Limb (tissue), 2 donors: ENCODE results near the gene PREP.
"Not testable (repeated sequence)": the region's sequence is repeated elsewhere in the genome, so short reads cannot be mapped to it uniquely, and the experiment has no call there.

Experiments
- DNase-seq, 2 donors: peaks; one replicate each; pipeline ENCODE4 v3.0.0-alpha.2; 2016; ENCODE audit errors: extremely low spot score in 2 of 2

Gene PREP

DNA sequence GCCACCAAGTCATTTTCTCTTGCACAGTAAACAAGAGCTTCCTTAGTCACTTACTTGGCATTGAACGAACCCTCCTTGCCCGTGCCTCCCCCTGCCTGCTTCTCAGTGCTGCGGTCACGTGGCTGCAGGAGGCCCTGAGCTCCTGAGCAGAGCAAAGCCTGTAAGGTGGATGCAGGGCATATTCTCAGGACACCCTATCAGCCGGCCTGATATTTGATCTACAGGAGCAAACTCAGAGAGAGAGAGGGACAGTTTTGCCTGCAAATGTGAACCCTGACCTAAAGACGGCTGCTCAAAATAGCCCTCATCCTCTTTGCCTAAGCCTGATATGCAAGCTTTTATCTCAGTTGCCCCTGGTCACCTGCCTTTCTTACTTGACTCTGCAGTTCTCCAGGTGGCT lies 130.1 kb downstream of the PREP start:
- DNase-seq = no peak

DNA sequence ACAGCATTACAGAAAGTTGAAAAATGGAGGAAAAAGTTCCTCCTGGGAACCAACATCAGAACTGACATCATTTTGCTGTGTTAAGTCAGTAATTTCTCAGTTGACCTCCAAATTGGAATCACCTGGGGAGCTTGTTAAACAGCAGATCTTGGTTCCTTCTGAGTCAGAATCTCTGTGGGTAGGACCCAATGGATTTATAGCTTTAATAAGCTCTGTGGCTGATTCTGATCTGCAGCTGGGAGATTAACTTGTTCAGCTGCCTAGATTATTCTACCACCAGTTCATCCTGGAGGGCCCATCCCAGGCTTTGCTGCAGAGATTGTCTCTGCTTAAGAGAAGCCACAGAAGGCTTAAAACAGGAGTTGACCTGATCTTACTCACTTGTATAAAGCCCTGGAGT lies 132.4 kb downstream of the PREP start:
- no peak for DNase-seq

DNA sequence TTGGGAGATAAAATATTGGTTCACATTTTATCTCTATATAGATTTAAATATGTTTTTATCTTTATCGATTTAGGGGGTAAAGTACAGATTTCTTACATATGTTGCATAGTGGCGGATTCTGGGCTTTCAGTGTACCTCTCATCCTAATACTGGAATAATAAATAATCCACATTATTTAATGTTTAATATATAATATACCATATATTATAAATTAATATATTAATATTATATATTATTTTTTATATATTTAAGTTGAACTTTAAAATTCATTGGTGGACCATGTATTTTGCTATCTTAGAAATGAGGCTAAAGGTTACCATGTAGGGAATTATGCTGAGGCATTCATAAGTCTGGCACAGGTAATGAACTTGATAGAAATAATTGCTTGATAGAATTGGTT lies 133.5 kb downstream of the PREP start:
- no peak for DNase-seq

DNA sequence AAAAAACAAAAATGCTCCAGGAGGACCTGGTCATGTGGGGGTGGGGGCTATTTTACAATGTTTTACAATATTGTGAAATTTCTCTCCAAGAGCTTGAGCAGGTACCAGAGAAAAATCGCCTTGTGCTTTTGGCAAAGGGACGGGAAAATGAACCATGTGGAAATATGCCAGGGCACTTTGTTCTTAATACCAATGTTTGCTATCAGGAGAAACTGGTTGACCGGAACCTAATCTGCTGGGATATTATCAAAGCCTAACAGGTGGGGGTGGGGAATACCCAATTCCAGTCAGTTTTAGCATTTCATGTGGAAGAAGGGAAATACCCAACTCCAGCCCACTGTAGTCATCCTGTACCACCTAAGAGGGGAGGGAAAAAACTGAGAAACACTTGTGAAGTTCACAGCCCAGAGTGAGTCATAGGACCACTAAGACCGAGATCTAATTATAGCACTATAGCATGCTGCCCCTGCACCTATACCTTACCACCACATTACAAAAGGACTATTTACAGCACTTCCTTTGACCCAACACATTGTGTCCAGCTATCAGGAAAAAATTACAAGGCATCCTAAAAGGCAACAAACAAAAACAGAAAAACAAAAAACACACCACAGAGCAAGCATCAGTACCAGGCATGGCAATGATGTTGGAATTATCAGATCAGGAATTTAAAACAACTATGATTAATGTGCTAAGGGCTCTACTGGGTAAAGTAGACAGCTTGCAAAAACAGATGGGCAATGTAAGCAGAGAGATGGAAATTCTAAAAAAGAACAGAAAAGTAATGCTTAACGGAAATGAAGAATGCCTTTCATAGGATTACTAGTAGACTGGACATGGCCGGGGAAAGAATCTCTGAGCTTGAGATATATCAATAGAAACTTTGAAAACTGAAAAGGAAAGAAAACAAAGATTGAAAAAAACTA lies 138.9 kb downstream of the PREP start:
- DNase-seq = no peak

DNA sequence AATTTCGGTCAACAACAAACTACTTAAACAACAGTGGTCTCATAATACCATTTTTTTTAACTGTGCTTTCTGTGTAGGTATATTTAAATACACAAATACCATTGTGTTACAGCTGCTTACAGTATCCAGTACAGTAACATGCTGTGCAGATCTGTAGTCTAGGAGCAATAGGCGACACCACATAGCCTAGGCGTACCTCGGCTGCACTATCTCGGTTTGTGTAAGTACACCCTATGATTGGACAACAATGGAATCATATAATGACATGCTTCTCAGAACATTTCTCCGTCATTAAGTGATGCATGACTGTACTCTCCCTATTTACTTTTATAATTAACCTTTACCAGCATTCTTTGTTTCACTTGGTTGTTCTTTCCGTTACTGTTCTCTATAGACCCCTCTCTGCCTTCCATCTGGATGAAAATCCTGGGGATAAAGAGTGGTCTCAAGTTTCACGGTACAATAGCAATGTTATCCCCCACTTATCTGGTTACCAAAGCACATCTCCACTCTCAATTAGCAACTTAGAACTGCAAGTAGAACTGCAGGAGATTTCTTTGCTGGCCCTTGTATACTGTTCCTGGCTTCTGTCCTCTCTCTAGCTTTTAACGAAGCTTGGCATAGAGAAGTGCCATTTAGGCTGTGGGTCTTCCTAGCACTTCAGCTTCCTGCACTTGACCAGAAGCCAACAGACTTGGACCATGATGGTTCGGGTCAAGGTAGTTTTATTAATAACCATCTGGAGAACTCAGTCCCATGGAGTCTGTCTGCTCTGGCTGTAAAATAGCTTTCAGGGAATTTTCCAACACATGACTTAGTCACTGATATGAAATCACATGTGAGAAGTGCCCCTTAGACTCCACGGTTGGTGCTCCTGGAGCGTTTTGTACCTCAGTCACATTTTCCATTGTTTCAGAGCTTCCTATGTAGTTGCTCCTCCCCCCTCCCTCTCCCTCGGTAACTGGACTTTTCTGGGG lies 142.7 kb downstream of the PREP start:
- no peak for DNase-seq

DNA sequence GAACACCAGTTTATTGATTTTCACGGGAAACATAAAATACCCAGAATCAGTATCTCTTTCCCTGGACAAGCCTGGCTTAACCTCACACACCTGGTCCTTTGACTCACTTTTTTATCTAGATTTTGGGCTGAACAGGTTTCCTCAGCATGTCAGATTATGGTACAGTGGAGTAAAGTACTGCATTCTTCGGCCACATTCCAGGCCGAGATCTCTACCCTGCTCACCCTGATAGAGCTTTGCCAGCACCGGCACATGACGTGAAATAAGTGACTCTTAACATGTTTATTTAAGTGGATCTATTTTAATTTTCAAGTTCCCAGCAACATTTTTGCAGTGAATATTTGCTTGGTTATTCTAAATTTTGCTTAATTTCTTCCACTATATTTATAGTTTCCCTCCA lies 144.1 kb downstream of the PREP start:
- no peak for DNase-seq

DNA sequence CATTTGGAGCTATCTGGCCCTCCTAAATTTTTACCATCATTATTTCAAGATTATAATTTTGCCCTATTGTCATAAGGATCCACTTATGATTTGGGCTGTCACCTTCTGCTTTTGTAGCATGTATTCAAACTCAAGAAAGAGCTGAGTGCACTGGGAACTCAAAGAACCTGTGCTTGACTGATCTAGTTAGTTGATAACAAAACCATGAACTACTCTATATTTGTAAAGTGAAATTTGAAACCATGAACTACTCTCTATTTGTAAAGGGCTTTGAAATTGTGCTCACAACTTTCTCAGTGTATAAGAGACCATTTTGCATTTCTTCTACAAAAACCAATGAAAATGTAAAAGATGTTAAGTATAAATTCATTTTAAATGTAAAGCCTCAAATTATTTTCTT lies 145.5 kb downstream of the PREP start:
- DNase-seq = no peak

DNA sequence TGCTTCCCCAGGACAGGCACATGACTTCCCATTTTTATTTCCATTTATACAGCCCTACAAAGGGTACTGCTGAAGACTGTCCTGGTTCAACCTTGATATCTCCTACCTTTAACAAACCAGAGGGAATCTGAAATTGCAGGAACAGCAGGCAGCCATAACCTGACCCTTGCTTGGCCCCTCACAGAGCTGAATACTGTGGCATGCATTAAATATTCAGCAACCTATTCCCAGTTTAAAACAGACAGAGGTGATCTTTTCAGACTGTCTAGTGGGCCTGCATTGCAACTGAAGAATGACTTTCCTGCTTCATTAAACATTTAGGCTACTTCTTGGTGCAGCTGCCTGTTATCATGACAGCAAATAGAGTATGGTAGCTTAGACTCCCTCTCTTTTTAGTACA lies 146.3 kb downstream of the PREP start:
- DNase-seq = no peak

DNA sequence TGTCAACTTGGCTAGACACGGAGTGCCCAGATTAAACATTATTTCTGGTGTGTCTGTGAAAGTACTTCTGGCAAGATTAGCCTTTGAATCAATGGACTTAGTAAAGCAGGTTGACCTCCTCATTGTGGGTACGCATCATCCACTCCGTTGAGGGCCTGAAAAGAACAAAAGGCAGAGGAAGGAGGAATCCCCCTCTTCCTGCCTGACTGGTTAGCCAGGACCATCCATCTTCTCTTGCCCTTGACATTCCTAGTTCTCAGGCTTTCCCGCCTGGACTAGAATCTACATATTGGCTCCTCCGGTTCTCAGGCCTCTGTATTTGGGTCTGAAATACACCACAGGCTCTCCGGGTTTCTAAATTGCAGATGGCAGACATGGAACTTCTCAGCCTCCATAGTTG lies 149.1 kb downstream of the PREP start:
- DNase-seq = no peak

DNA sequence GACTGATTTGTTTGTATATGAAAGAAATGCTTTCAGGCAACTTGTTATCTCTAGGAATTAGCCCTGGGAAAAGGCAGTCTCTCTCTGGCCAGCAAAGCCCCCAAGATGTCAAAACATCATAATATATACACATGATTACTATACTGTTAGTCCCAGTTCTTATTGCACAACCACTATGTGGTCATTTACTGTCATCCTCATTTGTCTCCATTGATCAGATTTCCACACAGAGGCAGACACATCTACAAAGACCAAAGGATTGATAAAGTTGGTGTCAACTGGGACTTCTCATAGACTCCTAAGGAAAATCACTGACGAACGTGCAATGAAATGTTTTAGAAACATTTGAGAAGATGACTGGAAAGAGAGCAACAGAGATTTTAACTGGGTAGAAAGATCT lies 151.2 kb downstream of the PREP start:
- DNase-seq = no peak

DNA sequence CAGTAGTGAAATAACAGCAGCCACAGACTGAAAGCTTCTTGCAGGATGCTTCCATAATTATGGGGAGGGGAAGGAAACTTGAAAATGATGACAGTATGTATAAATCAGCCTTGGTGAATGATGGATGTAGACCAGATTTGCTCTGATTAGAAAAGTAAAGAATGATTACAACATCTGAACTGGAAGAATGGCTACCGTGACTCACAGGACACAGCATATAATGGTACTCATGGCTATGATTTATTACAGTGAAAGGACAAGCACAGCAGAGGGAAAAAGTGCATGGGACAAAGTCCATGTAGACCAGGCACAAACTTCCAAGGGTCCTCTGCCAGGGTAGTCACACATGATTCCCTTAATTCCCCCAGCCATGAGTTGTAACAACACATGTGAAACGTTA lies 152.3 kb downstream of the PREP start:
- no peak for DNase-seq

DNA sequence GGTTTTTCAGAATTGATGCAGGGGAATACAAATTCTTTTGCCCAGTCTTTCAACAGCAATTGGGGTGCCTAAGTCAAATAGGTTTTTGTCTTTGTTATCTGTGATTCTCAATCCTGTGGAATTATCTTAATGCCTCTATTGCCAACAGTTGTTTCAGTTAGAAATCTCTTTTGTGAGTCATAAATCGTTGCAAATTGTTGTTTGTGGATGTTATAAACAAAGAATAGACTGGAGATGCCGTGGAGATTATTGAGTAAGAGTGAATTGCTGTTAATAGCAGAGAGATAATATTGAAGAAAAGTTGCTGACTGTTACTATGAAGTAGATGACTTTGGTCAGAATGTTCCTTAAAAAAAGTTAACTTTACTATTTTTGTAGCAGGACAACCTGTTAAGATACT lies 159.4 kb downstream of the PREP start:
- no peak for DNase-seq

DNA sequence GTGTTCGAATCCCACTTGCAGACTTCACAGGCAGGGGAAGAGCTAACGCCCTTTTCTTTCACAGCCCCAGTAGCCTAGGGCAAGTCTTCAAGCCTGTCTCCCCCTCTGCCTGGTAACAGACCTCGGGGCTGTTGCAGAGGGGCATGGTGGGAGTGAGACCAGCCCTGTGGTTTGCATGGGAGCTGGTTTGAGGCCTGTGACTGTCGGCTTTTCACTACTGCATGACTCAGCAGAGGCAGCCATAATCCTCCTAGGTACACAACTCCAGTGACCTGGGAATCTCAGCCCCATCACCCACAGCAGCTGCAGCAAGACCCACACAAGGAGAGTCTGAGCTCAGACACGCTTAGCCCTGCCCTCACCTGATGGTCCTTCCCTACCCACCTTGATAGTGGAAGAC lies 167.7 kb downstream of the PREP start:
- DNase-seq = no peak

DNA sequence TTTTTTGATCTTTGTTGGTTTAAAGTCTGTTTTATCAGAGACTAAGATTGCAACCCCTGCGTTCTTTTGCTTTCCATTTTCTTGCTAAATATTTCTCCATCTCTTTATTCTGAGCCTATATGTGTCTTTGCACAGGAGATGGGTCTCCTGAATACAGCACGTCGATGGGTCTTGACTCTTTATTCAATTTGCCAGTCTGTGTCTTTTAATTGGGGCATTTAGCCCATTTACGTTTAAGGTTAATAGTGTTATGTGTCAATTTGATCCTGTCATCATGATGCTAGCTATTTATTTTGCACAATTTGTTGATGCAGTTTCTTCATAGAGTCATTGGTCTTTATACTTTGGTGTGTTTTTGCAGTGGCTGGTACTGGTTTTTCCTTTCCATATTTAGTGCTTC lies 171.1 kb downstream of the PREP start:
- not testable (repeated sequence) for DNase-seq
